H1 (cell line): ENCODE measurements around the gene EIF4E3. TPM values are rescaled to one million over a fixed set of nuclear protein-coding genes. Genes with fewer than 3 reads are reported as not detected.

Experiments used
- EGR1 ChIP-seq: IDR thresholded peaks from 2 replicates; pipeline ENCODE4 v1.6.1; 2011; ENCODE audit warnings: low read depth, low read length, borderline replicate concordance
- GTF2F1 ChIP-seq: IDR thresholded peaks from 2 replicates; pipeline ENCODE4 v1.6.1; 2012; ENCODE audit warnings: low read depth, low read length, improper control_type of control experiment, borderline replicate concordance
- KDM4A ChIP-seq: IDR thresholded peaks from one replicate; pipeline ENCODE4 v1.7.1; 2012; ENCODE audit warnings: low read depth, mild to moderate bottlenecking, moderate library complexity, low read length, inconsistent platforms; ENCODE audit not compliant: severe bottlenecking
- POLR2A ChIP-seq, 2 experiments: IDR thresholded peaks; 1 replicate in 1 of 2; 2 replicates in 1 of 2; pipeline ENCODE4 v1.6.1; 2011; ENCODE audit warnings: low read depth in 2 of 2, low read length in 2 of 2, mild to moderate bottlenecking in 2 of 2; ENCODE audit errors: control extremely low read depth in 1 of 2
- POLR2AphosphoS5 ChIP-seq: IDR thresholded peaks from 2 replicates; pipeline ENCODE4 v1.6.1; 2011; ENCODE audit warnings: low read depth, low read length
- TCF12 ChIP-seq: IDR thresholded peaks from 2 replicates; pipeline ENCODE4 v1.6.1; 2011; ENCODE audit warnings: low read depth, mild to moderate bottlenecking, low read length
- ZNF274 ChIP-seq: IDR thresholded peaks from 2 replicates; pipeline ENCODE4 v1.7.0; 2012; ENCODE audit warnings: low read length, borderline replicate concordance; ENCODE audit errors: extremely low read depth
- polyA plus RNA-seq, 7 experiments: library from polyadenylated mRNA; depleted of rRNA in 3 of 7; stranded (reverse) in 5 of 7; unstranded in 2 of 7; fragments of >200 nt in 5 of 7; fragments of 200-250 nt in 2 of 7; gene quantifications; 1 replicate in 5 of 7; 2 replicates in 1 of 7; 4 replicates in 1 of 7; pipeline versions ENCODE4 v1.2.1 to v1.2.3, GENCODE V29; 2011 to 2013; ENCODE audit warnings: missing spikeins in 2 of 7, mixed read lengths in 2 of 7
- total RNA-seq: library from RNA; stranded (reverse); fragmentation: NEBNext Ultra II Directional; extraction: Animal tissue kit (Norgen Biotek cat#: 25700); gene quantifications from 2 replicates; pipeline ENCODE4 v1.2.1, GENCODE V29; 2021

The EIF4E3 gene
- total and polyA plus RNA-seq, 2 of the 8 experiments (the other 6 are each of a cell fraction or from before 2014, with no cell fraction given) = 5.2 to 17.0 TPM

- TF ChIP-seq POLR2A (IDR thresholded peaks at IDR 0.05; ENCODE audit: control extremely low read depth in 1 of 2, low read depth in 2 of 2, low read length in 2 of 2) (no peak), EGR1 (no peak), KDM4A (no peak), TCF12 (no peak), ZNF274 (no peak), POLR2AphosphoS5 (no peak), GTF2F1 (no peak)
These were observed 53.9 kb downstream of the EIF4E3 start (continued) for GRCh38 chr3:71671216-71671845.
